Cardiac fibroblast (primary cell): ENCODE measurements around the gene IMMP2L.

Source experiments
- DNase-seq, 2 donors: peaks; one replicate each; pipeline versions ENCODE4 v3.0.0 to v3.0.0-alpha.2; 2010; ENCODE audit warnings: low read depth in 2 of 2
- H3K4me3 ChIP-seq, 2 donors: replicated peaks in 1 of 2; 1 replicate in 1 of 2; 2 replicates in 1 of 2; pipeline ENCODE4 v1.5.1; 2011; ENCODE audit warnings: low read depth in 2 of 2, low read length in 2 of 2, mild to moderate bottlenecking in 2 of 2, moderate library complexity in 1 of 2
- CTCF ChIP-seq: IDR thresholded peaks from one replicate; pipeline ENCODE4 v1.5.1; 2011; ENCODE audit warnings: low read depth, mild to moderate bottlenecking, low read length, inconsistent platforms

Gene IMMP2L

GRCh38 chr7:110721395-110721794 is 840.9 kb downstream of the IMMP2L start:
- DNase-seq: no peak
- no peak for TF ChIP-seq CTCF
- no peak overlapping the region for H3K4me3 ChIP-seq

GRCh38 chr7:110720626-110721025 is 841.7 kb downstream of the IMMP2L start:
- H3K4me3 ChIP-seq: no peak overlapping the region
- TF ChIP-seq CTCF: no peak
- DNase-seq: no peak

GRCh38 chr7:110719741-110720140 is 842.6 kb downstream of the IMMP2L start:
- TF ChIP-seq CTCF: no peak
- H3K4me3 ChIP-seq: no peak overlapping the region
- no peak for DNase-seq

- H3K4me3 ChIP-seq: no peak overlapping the region
- DNase-seq: no peak
- TF ChIP-seq CTCF: no peak
Observed at GRCh38 chr7:110718503-110719205, 843.6 kb downstream of the IMMP2L start.

GRCh38 chr7:110704225-110704624 is 858.1 kb downstream of the IMMP2L start:
- no peak overlapping the region for H3K4me3 ChIP-seq
- no peak for TF ChIP-seq CTCF
- DNase-seq: no peak

- TF ChIP-seq CTCF: no peak
- no peak overlapping the region for H3K4me3 ChIP-seq
- no peak for DNase-seq
Observed at GRCh38 chr7:110698576-110698975, 863.7 kb downstream of the IMMP2L start.

- no peak overlapping the region for H3K4me3 ChIP-seq
- TF ChIP-seq CTCF: no peak
- no peak for DNase-seq
Observed at GRCh38 chr7:110693344-110693743, 868.9 kb downstream of the IMMP2L start.
